GM19023 (cell line): ENCODE results near the gene TARS1.
"Not testable (repeated sequence)": the region's sequence is repeated elsewhere in the genome, so short reads cannot be mapped to it uniquely, and the experiment has no call there.

Experiments
- ATAC-seq: cut with Tn5 transposase; IDR thresholded peaks from one replicate; pipeline ENCODE4 v1.9.1; 2021; ENCODE audit warnings: mild to moderate bottlenecking, moderate library complexity; ENCODE audit not compliant: unreplicated experiment

Gene TARS1

GRCh38 chr5:33482335-33482734 lies 41.6 kb downstream of the TARS1 start:
- no peak for ATAC-seq

- no peak for ATAC-seq
Observed at GRCh38 chr5:33487236-33487635, 46.5 kb downstream of the TARS1 start.

GRCh38 chr5:33488558-33489355 lies 48.0 kb downstream of the TARS1 start:
- no peak for ATAC-seq

- no peak for ATAC-seq
Observed at GRCh38 chr5:33489481-33490067, 48.8 kb downstream of the TARS1 start.

- no peak for ATAC-seq
Observed at GRCh38 chr5:33490071-33490665, 49.4 kb downstream of the TARS1 start.

- ATAC-seq = no peak
Observed at GRCh38 chr5:33491941-33492340, 51.2 kb downstream of the TARS1 start.

GRCh38 chr5:33494466-33494865 lies 53.7 kb downstream of the TARS1 start:
- ATAC-seq = no peak

GRCh38 chr5:33501260-33501659 lies 60.5 kb downstream of the TARS1 start:
- no peak for ATAC-seq

GRCh38 chr5:33501899-33502298 lies 61.1 kb downstream of the TARS1 start:
- no peak for ATAC-seq

- no peak for ATAC-seq
Observed at GRCh38 chr5:33504570-33504969, 63.8 kb downstream of the TARS1 start.

GRCh38 chr5:33507426-33507825 lies 66.7 kb downstream of the TARS1 start:
- ATAC-seq = no peak

GRCh38 chr5:33509036-33509435 lies 68.3 kb downstream of the TARS1 start:
- no peak for ATAC-seq

- ATAC-seq = no peak
Observed at GRCh38 chr5:33513462-33514185, 72.9 kb downstream of the TARS1 start.

GRCh38 chr5:33515366-33515765 lies 74.6 kb downstream of the TARS1 start:
- ATAC-seq = not testable (repeated sequence)

- no peak for ATAC-seq
Observed at GRCh38 chr5:33516421-33516820, 75.7 kb downstream of the TARS1 start.
